ENCODE results near the gene AGAP1.

DNA sequence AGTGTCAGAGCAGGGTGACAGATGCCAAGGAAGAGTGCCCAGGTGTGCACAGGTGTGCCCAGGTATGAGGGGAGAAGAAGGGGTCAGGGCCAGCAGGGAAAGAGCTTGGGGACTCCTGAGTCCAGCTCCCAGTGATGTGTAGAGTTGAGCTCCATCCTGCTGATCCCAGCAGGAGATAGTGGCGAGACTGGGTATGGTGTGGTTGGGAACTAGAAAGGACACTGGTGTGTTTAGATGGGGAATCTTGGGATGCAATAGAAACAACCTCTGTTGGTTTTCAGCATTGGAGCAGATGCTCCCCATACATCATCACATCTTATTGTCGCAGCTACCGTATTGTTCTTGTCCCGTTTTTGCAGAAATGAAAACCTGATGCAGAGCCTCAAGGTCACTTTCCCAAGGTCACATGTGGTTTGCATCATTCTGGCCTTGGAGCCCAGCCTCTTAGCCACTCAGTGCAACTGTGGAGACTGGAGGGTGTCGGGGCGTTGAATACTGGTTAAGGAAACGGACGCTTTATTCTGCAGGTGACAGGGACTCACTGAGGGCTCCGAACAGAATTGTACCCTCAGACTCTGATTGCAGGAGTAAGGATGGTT, 166.7 kb downstream of the AGAP1 start:
- no peak for TF ChIP-seq TAF1 (IDR thresholded peaks at IDR 0.05; ENCODE audit: low read depth, low read length)
- no peak for TF ChIP-seq POLR2A (IDR thresholded peaks at IDR 0.05; ENCODE audit: low read depth, low read length)
- TF ChIP-seq POLR2AphosphoS5 (IDR thresholded peaks at IDR 0.05; ENCODE audit: low read depth, low read length), result no peak
